NCI-H1436 treated with DMSO at 0.1 percent for 48 hours (cell line): ENCODE data around the gene TNNC1.

Experiments
- DNase-seq: peaks from one replicate; lab custom pipeline; 2025; lab: John Stamatoyannopoulos, UW

Gene TNNC1

GRCh38 chr3:52484680-52485461 lies 31.0 kb upstream of the TNNC1 start:
- no peak for DNase-seq

GRCh38 chr3:52483577-52484381 lies 29.9 kb upstream of the TNNC1 start:
- DNase-seq, result no peak

- no peak for DNase-seq
These were observed 29.2 kb upstream of the TNNC1 start for GRCh38 chr3:52483081-52483480.

- no peak for DNase-seq
These were observed 28.1 kb upstream of the TNNC1 start for GRCh38 chr3:52481819-52482521.

GRCh38 chr3:52480768-52481715 lies 27.2 kb upstream of the TNNC1 start:
- no peak for DNase-seq

- no peak for DNase-seq
These were observed 26.2 kb upstream of the TNNC1 start for GRCh38 chr3:52479877-52480575.

GRCh38 chr3:52479037-52479876 lies 25.4 kb upstream of the TNNC1 start:
- DNase-seq, result no peak

- no peak for DNase-seq
These were observed 23.9 kb upstream of the TNNC1 start for GRCh38 chr3:52477796-52478095.

GRCh38 chr3:52477076-52477795 lies 23.4 kb upstream of the TNNC1 start:
- DNase-seq, result no peak

GRCh38 chr3:52473026-52473425 lies 19.2 kb upstream of the TNNC1 start:
- no peak for DNase-seq

GRCh38 chr3:52472239-52473000 lies 18.6 kb upstream of the TNNC1 start:
- no peak for DNase-seq

GRCh38 chr3:52471371-52472238 lies 17.8 kb upstream of the TNNC1 start:
- no peak for DNase-seq

GRCh38 chr3:52470920-52471319 lies 17.1 kb upstream of the TNNC1 start:
- no peak for DNase-seq

- no peak for DNase-seq
These were observed 15.2 kb upstream of the TNNC1 start for GRCh38 chr3:52469001-52469400.

- no peak for DNase-seq
These were observed 14.5 kb upstream of the TNNC1 start for GRCh38 chr3:52468336-52468735.

GRCh38 chr3:52463416-52463815 lies 9.6 kb upstream of the TNNC1 start:
- DNase-seq, result no peak

GRCh38 chr3:52461874-52462273 lies 8.0 kb upstream of the TNNC1 start:
- DNase-seq, result no peak
